Astrocyte (in vitro differentiated cells and primary cell): ENCODE results near the gene ANAPC1. TPM values are rescaled to one million over a fixed set of nuclear protein-coding genes. Genes with fewer than 3 reads are reported as not detected.
"Not testable (repeated sequence)": the region's sequence is repeated elsewhere in the genome, so short reads cannot be mapped to it uniquely, and the experiment has no call there.

Experiments used
- DNase-seq: peaks from one replicate; pipeline ENCODE4 v3.0.0-alpha.2; 2010; ENCODE audit warnings: low read depth
- FAIRE-seq: peaks from 2 replicates; lab custom pipeline; 2011; peaks lifted over from hg19 to GRCh38; lab: Jason Lieb, UNC
- H2AFZ ChIP-seq: 2 replicates; pipeline ENCODE4 v1.6.0; 2012; ENCODE audit warnings: low read depth, low read length, inconsistent platforms
- H3K27ac ChIP-seq: 2 replicates; pipeline ENCODE4 v1.5.1; 2011; ENCODE audit warnings: low read depth, low read length, inconsistent platforms
- H3K27me3 ChIP-seq: 2 replicates; pipeline ENCODE4 v1.6.0; 2011; ENCODE audit warnings: low read length, inconsistent platforms; ENCODE audit not compliant: insufficient read depth
- H3K36me3 ChIP-seq: 2 replicates; pipeline ENCODE4 v1.5.1; 2011; ENCODE audit warnings: low read length, inconsistent platforms; ENCODE audit not compliant: insufficient read depth
- H3K4me1 ChIP-seq: 2 replicates; pipeline ENCODE4 v1.5.1; 2011; ENCODE audit warnings: low read length, inconsistent platforms; ENCODE audit not compliant: insufficient read depth
- H3K4me2 ChIP-seq: 2 replicates; pipeline ENCODE4 v1.6.0; 2012; ENCODE audit warnings: low read length, inconsistent platforms
- H3K4me3 ChIP-seq: 2 replicates; pipeline ENCODE4 v1.5.1; 2011; ENCODE audit warnings: low read depth, mild to moderate bottlenecking, low read length, inconsistent platforms; ENCODE audit not compliant: insufficient read depth
- H3K79me2 ChIP-seq: 2 replicates; pipeline ENCODE4 v1.6.0; 2012; ENCODE audit warnings: mild to moderate bottlenecking, low read length, inconsistent platforms; ENCODE audit not compliant: insufficient read depth
- H3K9ac ChIP-seq: 2 replicates; pipeline ENCODE4 v1.6.0; 2012; ENCODE audit warnings: mild to moderate bottlenecking, low read length, inconsistent platforms
- H3K9me3 ChIP-seq: 2 replicates; pipeline ENCODE4 v1.5.1; 2012; ENCODE audit warnings: low read depth, mild to moderate bottlenecking, low read length, inconsistent platforms; ENCODE audit not compliant: insufficient read depth
- H4K20me1 ChIP-seq: 2 replicates; pipeline ENCODE4 v1.6.0; 2012; ENCODE audit warnings: low read length, inconsistent platforms; ENCODE audit not compliant: insufficient read depth
- H3K27ac Mint-ChIP-seq: one replicate; pipeline ENCODE4 v1.8.0; 2021; ENCODE audit warnings: mild to moderate bottlenecking, mixed read lengths; ENCODE audit not compliant: unreplicated experiment
- H3K27me3 Mint-ChIP-seq: one replicate; pipeline ENCODE4 v1.8.0; 2021; ENCODE audit warnings: low read depth, mixed read lengths; ENCODE audit not compliant: unreplicated experiment
- H3K36me3 Mint-ChIP-seq: one replicate; pipeline ENCODE4 v1.8.0; 2021; ENCODE audit warnings: low read depth, mixed read lengths; ENCODE audit not compliant: unreplicated experiment
- H3K4me1 Mint-ChIP-seq: one replicate; pipeline ENCODE4 v1.8.0; 2021; ENCODE audit warnings: low read depth, mixed read lengths; ENCODE audit not compliant: unreplicated experiment
- H3K4me3 Mint-ChIP-seq: one replicate; pipeline ENCODE4 v1.8.0; 2021; ENCODE audit warnings: mild to moderate bottlenecking, moderate library complexity, mixed read lengths; ENCODE audit not compliant: unreplicated experiment
- H3K9me3 Mint-ChIP-seq: one replicate; pipeline ENCODE4 v1.8.0; 2021; ENCODE audit warnings: mild to moderate bottlenecking, mixed read lengths; ENCODE audit not compliant: unreplicated experiment
- CTCF ChIP-seq: IDR thresholded peaks from 2 replicates; pipeline ENCODE4 v1.5.1; 2011; ENCODE audit warnings: low read depth, mild to moderate bottlenecking, inconsistent platforms, low read length, moderate library complexity; ENCODE audit not compliant: insufficient read depth
- EZH2 ChIP-seq: IDR thresholded peaks from 2 replicates; pipeline ENCODE4 v1.6.1; 2012; ENCODE audit warnings: mild to moderate bottlenecking, low read length, inconsistent platforms; ENCODE audit not compliant: insufficient read depth
- total RNA-seq: library from RNA; stranded (reverse); gene quantifications from 2 replicates; pipeline ENCODE4 v1.2.1, GENCODE V29; 2021

ANAPC1 gene
- total RNA-seq, 1 donor from 2014 or later = 40.7 TPM

GRCh38 chr2:111912547-111912946, 28.6 kb upstream of the ANAPC1 start:
- Mint-ChIP-seq H3K9me3 (no peaks in the 10 kb centered on the region), H3K4me1 (peaks cover 17% of the 10 kb centered on the region), H3K4me3 (no peak overlapping the region), H3K36me3 (no peaks in the 10 kb centered on the region), H3K27me3 (no peaks in the 10 kb centered on the region), H3K27ac (no peak overlapping the region)
- no peak overlapping the region for H2AFZ ChIP-seq
- DNase-seq (no peak), FAIRE-seq (no peak)
- no peaks in the 10 kb centered on the region for H3K9me3 ChIP-seq
- H3K36me3 ChIP-seq = no peaks in the 10 kb centered on the region
- no peak overlapping the region for H3K9ac ChIP-seq
- H3K79me2 ChIP-seq = no peaks in the 10 kb centered on the region
- no peaks in the 10 kb centered on the region for H3K4me1 ChIP-seq
- TF ChIP-seq CTCF = no peak
- no peak for TF ChIP-seq EZH2
- H4K20me1 ChIP-seq = no peaks in the 10 kb centered on the region
- no peak overlapping the region for H3K27ac ChIP-seq
- H3K27me3 ChIP-seq = peaks cover 10% of the 10 kb centered on the region
- no peak overlapping the region for H3K4me3 ChIP-seq
- H3K4me2 ChIP-seq = no peak overlapping the region

- not testable (repeated sequence) for H3K27ac ChIP-seq, H3K4me1 ChIP-seq, H3K9ac ChIP-seq, H3K4me2 ChIP-seq, H4K20me1 ChIP-seq, FAIRE-seq, H3K36me3 ChIP-seq, H3K4me3 Mint-ChIP-seq, DNase-seq, H3K27me3 ChIP-seq, H3K4me3 ChIP-seq, H3K27me3 Mint-ChIP-seq, H3K9me3 ChIP-seq, H3K79me2 ChIP-seq, H2AFZ ChIP-seq, H3K9me3 Mint-ChIP-seq, H3K27ac Mint-ChIP-seq, H3K36me3 Mint-ChIP-seq
- H3K4me1 Mint-ChIP-seq = peaks cover 23% of the 10 kb centered on the region
These were observed 27.4 kb upstream of the ANAPC1 start for GRCh38 chr2:111911295-111911977.

GRCh38 chr2:111910609-111911277, 26.8 kb upstream of the ANAPC1 start:
- Mint-ChIP-seq H3K4me1 (peaks cover 28% of the 10 kb centered on the region), H3K27ac (no peak overlapping the region), H3K27me3 (no peaks in the 10 kb centered on the region), H3K9me3 (no peaks in the 10 kb centered on the region), H3K4me3 (no peak overlapping the region), H3K36me3 (no peaks in the 10 kb centered on the region)
- peaks cover 3% of the 10 kb centered on the region for H3K4me1 ChIP-seq
- H3K4me2 ChIP-seq = no peak overlapping the region
- peaks cover 8% of the 10 kb centered on the region for H3K27me3 ChIP-seq
- H3K27ac ChIP-seq = no peak overlapping the region
- no peak overlapping the region for H2AFZ ChIP-seq
- no peaks in the 10 kb centered on the region for H3K36me3 ChIP-seq
- H3K4me3 ChIP-seq = no peak overlapping the region
- no peaks in the 10 kb centered on the region for H4K20me1 ChIP-seq
- H3K9me3 ChIP-seq = no peaks in the 10 kb centered on the region
- H3K79me2 ChIP-seq = no peaks in the 10 kb centered on the region
- TF ChIP-seq EZH2 (no peak), CTCF (no peak)
- DNase-seq (no peak), FAIRE-seq (no peak)
- no peak overlapping the region for H3K9ac ChIP-seq

DNA sequence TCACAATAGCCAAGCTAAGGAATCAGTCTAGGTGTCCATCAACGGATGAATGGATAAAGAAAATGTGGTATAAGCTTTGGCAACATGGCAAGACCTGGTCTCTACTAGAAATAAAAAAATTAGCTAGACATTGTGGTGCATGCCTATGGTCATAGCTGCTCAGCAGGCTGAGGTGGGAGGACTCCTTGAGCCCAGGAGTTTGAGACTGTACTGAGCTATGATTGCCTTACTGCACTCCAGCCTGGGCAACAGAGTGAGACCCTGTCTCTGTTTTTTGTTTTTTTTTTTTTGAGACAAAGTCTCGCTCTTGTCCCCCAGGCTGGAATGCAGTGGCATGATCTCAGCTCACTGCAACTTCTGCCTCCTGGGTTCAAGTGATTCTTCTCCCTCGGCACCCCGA, 26.0 kb upstream of the ANAPC1 start:
- not testable (repeated sequence) for H3K27me3 Mint-ChIP-seq

More for the DNA sequence above, 26.0 kb upstream of the ANAPC1 start:
- peaks cover 28% of the 10 kb centered on the region for H3K4me1 Mint-ChIP-seq
- H3K4me1 ChIP-seq, H3K79me2 ChIP-seq, H3K36me3 ChIP-seq, DNase-seq, H3K9ac ChIP-seq, H3K9me3 ChIP-seq, H2AFZ ChIP-seq, H3K27ac Mint-ChIP-seq, H3K27ac ChIP-seq, H3K9me3 Mint-ChIP-seq, H3K36me3 Mint-ChIP-seq, H4K20me1 ChIP-seq, H3K27me3 ChIP-seq, FAIRE-seq, H3K4me3 Mint-ChIP-seq, H3K4me3 ChIP-seq, H3K4me2 ChIP-seq: not testable (repeated sequence)
